Astrocyte (in vitro differentiated cells and primary cell): ENCODE data around the gene MYH13.

Source experiments
- CTCF ChIP-seq: IDR thresholded peaks from 2 replicates; pipeline ENCODE4 v1.5.1; 2011; ENCODE audit warnings: low read depth, mild to moderate bottlenecking, inconsistent platforms, low read length, moderate library complexity; ENCODE audit not compliant: insufficient read depth
- EZH2 ChIP-seq: IDR thresholded peaks from 2 replicates; pipeline ENCODE4 v1.6.1; 2012; ENCODE audit warnings: mild to moderate bottlenecking, low read length, inconsistent platforms; ENCODE audit not compliant: insufficient read depth

- TF ChIP-seq EZH2 (no peak), CTCF (no peak)
Observed at GRCh38 chr17:10285896-10286295, 86.9 kb downstream of the MYH13 start.
